ENCODE data around the gene DHX32.

Gene DHX32

DNA sequence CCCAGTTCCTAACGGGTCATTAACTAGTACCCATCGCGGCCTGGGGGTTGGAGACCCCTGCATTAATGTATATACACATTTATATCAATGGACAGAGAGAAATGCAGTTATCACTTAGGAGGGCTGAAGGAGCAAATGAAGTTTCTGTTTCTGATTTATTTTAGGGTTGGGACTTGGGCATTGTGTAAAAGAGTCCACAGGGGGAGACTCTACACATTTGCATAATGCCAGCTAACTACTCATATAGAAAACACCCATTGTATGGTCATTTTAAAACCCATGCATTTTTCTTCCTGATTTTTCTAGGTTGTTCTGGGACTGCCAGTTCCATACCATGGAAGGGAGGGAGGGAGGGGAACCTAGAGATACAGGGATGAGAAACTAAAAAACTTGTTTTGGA is 34.2 kb downstream of the DHX32 start:
- TF ChIP-seq ISL1 (CRISPR knock-in tag; IDR thresholded peaks at IDR 0.05) = no peak
- ATAC-seq = no peak

DNA sequence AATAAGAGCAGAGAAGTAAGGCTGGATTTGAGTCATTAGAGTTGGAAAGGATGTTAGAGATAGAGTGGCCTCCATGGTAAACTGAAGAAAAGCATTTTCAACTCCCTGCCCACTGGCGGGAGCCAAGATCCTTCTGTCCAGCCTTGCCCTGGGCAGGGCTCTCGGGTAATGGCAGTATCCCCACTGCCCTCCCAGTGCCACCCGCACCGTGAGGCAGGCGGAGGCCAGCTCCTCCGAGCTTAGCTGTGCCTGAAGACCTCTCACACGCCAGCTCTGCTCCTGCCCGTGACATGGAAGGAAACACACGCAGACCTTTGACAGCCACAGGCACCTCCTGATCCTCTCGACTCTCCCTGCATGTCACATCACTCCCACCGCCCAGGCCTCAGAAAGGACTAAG is 35.5 kb downstream of the DHX32 start:
- TF ChIP-seq ZNF70 (CRISPR knock-in tag; IDR thresholded peaks at IDR 0.05) (no peak), TCF4 (CRISPR knock-in tag; IDR thresholded peaks at IDR 0.05; ENCODE audit: borderline replicate concordance) (no peak), ZFP30 (CRISPR knock-in tag; IDR thresholded peaks at IDR 0.05) (no peak), ESRRG (CRISPR knock-in tag; IDR thresholded peaks at IDR 0.05) (no peak), ISL1 (CRISPR knock-in tag; IDR thresholded peaks at IDR 0.05) (no peak), GLIS3 (CRISPR knock-in tag; IDR thresholded peaks at IDR 0.05) (no peak), RARB (CRISPR knock-in tag; IDR thresholded peaks at IDR 0.05) (no peak)
- ATAC-seq = no peak

DNA sequence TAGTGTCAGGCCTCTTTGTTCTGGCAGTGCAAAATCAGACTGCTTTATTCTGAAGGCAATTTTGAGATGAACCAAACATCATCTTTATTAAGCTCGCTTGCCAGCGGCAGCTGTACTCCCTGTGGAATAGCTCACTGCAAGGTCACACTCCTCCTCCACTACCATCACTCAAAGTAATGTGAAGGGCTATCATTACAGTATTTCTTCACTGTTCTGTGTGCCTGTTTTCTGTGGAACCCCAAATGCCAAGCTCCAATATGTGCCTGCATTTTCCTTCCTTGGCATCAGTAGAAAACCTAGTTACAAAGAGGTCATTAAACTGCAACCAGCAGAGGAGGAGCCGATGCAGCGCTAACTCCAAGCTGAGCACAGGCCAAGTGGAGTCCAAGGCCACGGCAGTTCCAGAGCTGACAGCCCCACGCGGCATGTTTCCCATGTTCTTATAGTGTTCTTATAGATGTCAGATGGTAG is 36.3 kb downstream of the DHX32 start:
- TF ChIP-seq OSR1 (CRISPR knock-in tag; IDR thresholded peaks at IDR 0.05) = no peak
- no peak for TF ChIP-seq SNAI2 (CRISPR knock-in tag; IDR thresholded peaks at IDR 0.05)
- TF ChIP-seq ZNF70 (CRISPR knock-in tag; IDR thresholded peaks at IDR 0.05) = no peak
- TF ChIP-seq ZC3H10 (CRISPR knock-in tag; IDR thresholded peaks at IDR 0.05) = no peak
- TF ChIP-seq ZFP30 (CRISPR knock-in tag; IDR thresholded peaks at IDR 0.05) = no peak
- no peak for TF ChIP-seq CREB5 (CRISPR knock-in tag; IDR thresholded peaks at IDR 0.05; ENCODE audit: low read depth)
- no peak for TF ChIP-seq TCF4 (CRISPR knock-in tag; IDR thresholded peaks at IDR 0.05; ENCODE audit: borderline replicate concordance)
- TF ChIP-seq TOX (CRISPR knock-in tag; IDR thresholded peaks at IDR 0.05; ENCODE audit: borderline replicate concordance) = no peak
- no peak for TF ChIP-seq RARB (CRISPR knock-in tag; IDR thresholded peaks at IDR 0.05)
- TF ChIP-seq, protein P1, sequence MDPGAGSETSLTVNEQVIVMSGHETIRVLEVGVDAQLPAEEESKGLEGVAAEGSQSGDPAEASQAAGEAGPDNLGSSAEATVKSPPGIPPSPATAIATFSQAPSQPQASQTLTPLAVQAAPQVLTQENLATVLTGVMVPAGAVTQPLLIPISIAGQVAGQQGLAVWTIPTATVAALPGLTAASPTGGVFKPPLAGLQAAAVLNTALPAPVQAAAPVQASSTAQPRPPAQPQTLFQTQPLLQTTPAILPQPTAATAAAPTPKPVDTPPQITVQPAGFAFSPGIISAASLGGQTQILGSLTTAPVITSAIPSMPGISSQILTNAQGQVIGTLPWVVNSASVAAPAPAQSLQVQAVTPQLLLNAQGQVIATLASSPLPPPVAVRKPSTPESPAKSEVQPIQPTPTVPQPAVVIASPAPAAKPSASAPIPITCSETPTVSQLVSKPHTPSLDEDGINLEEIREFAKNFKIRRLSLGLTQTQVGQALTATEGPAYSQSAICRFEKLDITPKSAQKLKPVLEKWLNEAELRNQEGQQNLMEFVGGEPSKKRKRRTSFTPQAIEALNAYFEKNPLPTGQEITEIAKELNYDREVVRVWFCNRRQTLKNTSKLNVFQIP (CRISPR knock-in tag; IDR thresholded peaks at IDR 0.05; ENCODE audit: borderline replicate concordance, low read depth) = no peak
- TF ChIP-seq CSRNP3 (CRISPR knock-in tag; IDR thresholded peaks at IDR 0.05) = no peak
- no peak for TF ChIP-seq ZFP3 (CRISPR knock-in tag; IDR thresholded peaks at IDR 0.05)
- ATAC-seq = no peak

DNA sequence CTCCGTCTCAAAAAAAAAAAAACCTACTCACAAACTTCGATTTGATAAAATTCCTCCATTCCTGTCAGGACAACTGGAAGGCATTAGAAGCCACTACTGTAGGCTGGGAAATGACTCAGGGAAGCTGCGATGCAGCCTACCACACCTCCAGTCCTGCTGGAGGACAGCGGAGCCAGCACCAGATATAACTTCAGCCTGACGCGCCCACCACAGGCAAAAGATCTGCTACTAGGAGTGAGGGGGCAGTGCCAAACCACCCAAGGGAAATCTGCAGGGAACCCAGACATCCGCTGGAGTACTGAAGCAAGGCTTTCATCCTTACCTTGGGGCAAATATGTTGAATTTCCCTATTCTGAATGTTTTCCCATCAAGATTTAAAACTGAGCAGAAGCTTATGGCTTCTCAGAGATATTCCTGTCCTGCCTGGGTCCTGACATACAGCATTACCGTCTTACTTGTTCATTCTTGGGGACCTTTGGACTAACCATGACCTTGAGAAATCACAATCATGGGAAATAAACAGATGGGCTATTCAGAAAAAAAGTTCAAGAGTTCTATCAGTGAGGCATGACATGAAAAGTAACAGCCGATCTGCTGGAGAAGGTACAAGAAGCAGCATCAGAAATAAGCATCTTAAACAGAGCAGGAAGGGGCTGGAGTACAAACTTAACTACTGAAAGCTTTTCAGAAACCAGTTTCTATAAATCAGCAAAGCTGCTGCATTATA is 37.3 kb downstream of the DHX32 start:
- TF ChIP-seq CSRNP3 (CRISPR knock-in tag; IDR thresholded peaks at IDR 0.05) (no peak), TOX (CRISPR knock-in tag; IDR thresholded peaks at IDR 0.05; ENCODE audit: borderline replicate concordance) (no peak), ZFP30 (CRISPR knock-in tag; IDR thresholded peaks at IDR 0.05) (no peak), BACH2 (CRISPR knock-in tag; IDR thresholded peaks at IDR 0.05; ENCODE audit: borderline replicate concordance) (no peak), ZNF8 (CRISPR knock-in tag; IDR thresholded peaks at IDR 0.05) (no peak)
- TF ChIP-seq, protein P2, sequence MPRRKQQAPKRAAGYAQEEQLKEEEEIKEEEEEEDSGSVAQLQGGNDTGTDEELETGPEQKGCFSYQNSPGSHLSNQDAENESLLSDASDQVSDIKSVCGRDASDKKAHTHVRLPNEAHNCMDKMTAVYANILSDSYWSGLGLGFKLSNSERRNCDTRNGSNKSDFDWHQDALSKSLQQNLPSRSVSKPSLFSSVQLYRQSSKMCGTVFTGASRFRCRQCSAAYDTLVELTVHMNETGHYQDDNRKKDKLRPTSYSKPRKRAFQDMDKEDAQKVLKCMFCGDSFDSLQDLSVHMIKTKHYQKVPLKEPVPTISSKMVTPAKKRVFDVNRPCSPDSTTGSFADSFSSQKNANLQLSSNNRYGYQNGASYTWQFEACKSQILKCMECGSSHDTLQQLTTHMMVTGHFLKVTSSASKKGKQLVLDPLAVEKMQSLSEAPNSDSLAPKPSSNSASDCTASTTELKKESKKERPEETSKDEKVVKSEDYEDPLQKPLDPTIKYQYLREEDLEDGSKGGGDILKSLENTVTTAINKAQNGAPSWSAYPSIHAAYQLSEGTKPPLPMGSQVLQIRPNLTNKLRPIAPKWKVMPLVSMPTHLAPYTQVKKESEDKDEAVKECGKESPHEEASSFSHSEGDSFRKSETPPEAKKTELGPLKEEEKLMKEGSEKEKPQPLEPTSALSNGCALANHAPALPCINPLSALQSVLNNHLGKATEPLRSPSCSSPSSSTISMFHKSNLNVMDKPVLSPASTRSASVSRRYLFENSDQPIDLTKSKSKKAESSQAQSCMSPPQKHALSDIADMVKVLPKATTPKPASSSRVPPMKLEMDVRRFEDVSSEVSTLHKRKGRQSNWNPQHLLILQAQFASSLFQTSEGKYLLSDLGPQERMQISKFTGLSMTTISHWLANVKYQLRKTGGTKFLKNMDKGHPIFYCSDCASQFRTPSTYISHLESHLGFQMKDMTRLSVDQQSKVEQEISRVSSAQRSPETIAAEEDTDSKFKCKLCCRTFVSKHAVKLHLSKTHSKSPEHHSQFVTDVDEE (CRISPR knock-in tag; IDR thresholded peaks at IDR 0.05) = no peak

More for the DNA sequence above, 37.3 kb downstream of the DHX32 start:
- no peak for ATAC-seq

Data from SK-N-SH treated with all-trans-retinoic acid at 6 μM for 48 hours (cell line).